Mammary epithelial cell (primary cell): Measurements from ENCODE around the gene P2RX5.

Source experiments
- CTCF ChIP-seq, 2 donors: IDR thresholded peaks in 1 of 2; conservative IDR thresholded peaks in 1 of 2; 2 replicates each; pipeline ENCODE4 v1.5.1; 2011 to 2012; ENCODE audit warnings: inconsistent platforms in 2 of 2, low read length in 2 of 2, mild to moderate bottlenecking in 2 of 2, control low read depth in 1 of 2, low read depth in 1 of 2; ENCODE audit not compliant: insufficient read depth in 1 of 2; ENCODE audit errors: extremely low read depth in 1 of 2
- EZH2 ChIP-seq: IDR thresholded peaks from 2 replicates; pipeline ENCODE4 v1.6.1; 2012; ENCODE audit warnings: low read length, inconsistent platforms, borderline replicate concordance

DNA sequence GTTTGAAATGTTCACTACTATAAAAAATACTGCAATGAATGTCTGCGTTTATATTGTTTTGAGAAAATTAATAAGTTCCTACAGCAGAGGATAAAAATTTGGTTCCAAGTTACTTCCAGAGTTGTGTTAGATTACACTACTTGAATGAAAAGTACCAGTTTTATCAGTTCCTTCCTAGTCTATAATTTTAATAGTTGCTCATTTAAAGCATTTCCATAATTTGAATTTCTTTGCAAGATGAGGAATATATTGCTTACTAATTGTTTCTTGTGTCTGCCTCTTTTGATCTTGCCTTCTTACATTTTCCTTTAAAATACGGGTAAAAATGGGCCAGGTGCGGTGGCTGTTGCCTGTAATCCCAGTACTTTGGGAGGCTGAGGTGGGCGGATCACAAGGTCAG lies 23.4 kb downstream of the P2RX5 start:
- TF ChIP-seq CTCF (conservative IDR thresholded peaks at IDR 0.05 in 1 of 2, IDR thresholded peaks at IDR 0.05 in 1 of 2; ENCODE audit: extremely low read depth in 1 of 2, insufficient read depth in 1 of 2, low read depth in 1 of 2, low read length in 2 of 2) (no peak), EZH2 (no peak)
